B cell (primary cell): ENCODE measurements around the gene ALPL. TPM values are rescaled to one million over a fixed set of nuclear protein-coding genes. Genes with fewer than 3 reads are reported as not detected.

ENCODE experiments used
- ATAC-seq: fragments of 200-7000 bp; cut with Tn5 transposase; one replicate; pipeline ENCODE4 v1.10.0; 2021; ENCODE audit warnings: low read depth, mild to moderate bottlenecking, moderate number of reproducible peaks, moderate library complexity
- CTCF ChIA-PET: fragments of 350-600 bp; sonication (Branson Sonifier 250); formaldehyde crosslinking; loops from one replicate; lab custom pipeline; 2021; ENCODE audit warnings: antibody characterized with exemption, inconsistent platforms; lab: Charles Lee
- POLR2A ChIA-PET: fragments of 350-600 bp; sonication (Branson Sonifier 250); formaldehyde crosslinking; loops from one replicate; lab custom pipeline; 2021; ENCODE audit warnings: antibody characterized with exemption; lab: Charles Lee
- DNase-seq: peaks from one replicate; pipeline ENCODE4 v3.0.0; 2013
- H2AFZ ChIP-seq: 2 replicates; pipeline ENCODE4 v1.6.1; 2012; ENCODE audit warnings: mild to moderate bottlenecking, low read depth, low read length; ENCODE audit not compliant: insufficient read depth, poor library complexity, severe bottlenecking
- H3K27ac ChIP-seq, 2 donors: 1 replicate in 1 of 2; 2 replicates in 1 of 2; pipeline ENCODE4 v1.5.1; 2012 to 2013; ENCODE audit warnings: low read length in 2 of 2, mild to moderate bottlenecking in 2 of 2, moderate library complexity in 1 of 2
- H3K27me3 ChIP-seq, 4 experiments: fragments of 200-600 bp in 1 of 4; sonication (generic) in 1 of 4; replicated peaks in 1 of 4; 1 replicate in 2 of 4; 2 replicates in 2 of 4; pipeline versions ENCODE4 v1.6.1 to v1.7.0; 2013 to 2016; ENCODE audit warnings: low read length in 3 of 4, mild to moderate bottlenecking in 2 of 4, mixed read lengths in 1 of 4, moderate library complexity in 1 of 4; ENCODE audit not compliant: insufficient read depth in 4 of 4, control insufficient read depth in 3 of 4; ENCODE audit errors: control extremely low read depth in 1 of 4
- H3K36me3 ChIP-seq, 2 experiments: replicated peaks in 1 of 2; 1 replicate in 1 of 2; 2 replicates in 1 of 2; pipeline versions ENCODE4 v1.6.1 to v1.7.1; 2013; ENCODE audit warnings: low read length in 1 of 2; ENCODE audit not compliant: insufficient read depth in 2 of 2, control insufficient read depth in 1 of 2; ENCODE audit errors: control extremely low read depth in 1 of 2, extremely low read depth in 1 of 2
- H3K4me1 ChIP-seq, 2 donors: fragments of 200-600 bp in 1 of 2; sonication (generic) in 1 of 2; 1 replicate in 1 of 2; 2 replicates in 1 of 2; pipeline versions ENCODE4 v1.5.1 to v1.6.1; 2013 to 2017; ENCODE audit warnings: low read length in 2 of 2; ENCODE audit not compliant: control insufficient read depth in 2 of 2, insufficient read depth in 2 of 2
- H3K4me2 ChIP-seq: replicated peaks from 2 replicates; pipeline ENCODE3; 2012; ENCODE audit warnings: mild to moderate bottlenecking, low read depth, low read length; ENCODE audit not compliant: poor library complexity, severe bottlenecking
- H3K4me3 ChIP-seq, 5 experiments: fragments of 200-600 bp in 1 of 5; sonication (generic) in 1 of 5; 1 replicate in 3 of 5; 2 replicates in 2 of 5; pipeline versions ENCODE4 v1.5.1 to v1.7.0; 2011 to 2016; ENCODE audit warnings: low read length in 4 of 5, mild to moderate bottlenecking in 4 of 5, low read depth in 2 of 5, control low read depth in 1 of 5, moderate library complexity in 1 of 5; ENCODE audit not compliant: insufficient read depth in 1 of 5; ENCODE audit errors: control extremely low read depth in 1 of 5, extremely low read depth in 1 of 5
- H3K79me2 ChIP-seq: fragments of 200-600 bp; sonication (generic); one replicate; pipeline ENCODE4 v1.6.0; 2016; ENCODE audit warnings: low read length; ENCODE audit not compliant: control insufficient read depth, insufficient read depth
- H3K9ac ChIP-seq: fragments of 200-600 bp; sonication (generic); 2 replicates; pipeline ENCODE4 v1.6.1; 2017; ENCODE audit warnings: mild to moderate bottlenecking, low read length, moderate library complexity
- H3K9me3 ChIP-seq, 3 donors: one replicate each; pipeline versions ENCODE4 v1.6.1 to v1.7.1; 2013; ENCODE audit warnings: low read length in 2 of 3; ENCODE audit not compliant: control insufficient read depth in 2 of 3, insufficient read depth in 1 of 3; ENCODE audit errors: control extremely low read depth in 1 of 3
- H4K20me1 ChIP-seq: 2 replicates; pipeline ENCODE4 v1.6.0; 2012; ENCODE audit warnings: mild to moderate bottlenecking, low read length; ENCODE audit not compliant: insufficient read depth, control insufficient read depth, poor library complexity, severe bottlenecking
- H3K27ac Mint-ChIP-seq: one replicate; pipeline ENCODE4 v1.8.0; 2021; ENCODE audit warnings: mixed read lengths
- H3K27me3 Mint-ChIP-seq: one replicate; pipeline ENCODE4 v1.8.0; 2021; ENCODE audit warnings: mixed read lengths
- H3K4me1 Mint-ChIP-seq: one replicate; pipeline ENCODE4 v1.8.0; 2021; ENCODE audit warnings: mixed read lengths
- H3K4me3 Mint-ChIP-seq: one replicate; pipeline ENCODE4 v1.8.0; 2021; ENCODE audit warnings: mixed read lengths
- H3K9me3 Mint-ChIP-seq: one replicate; pipeline ENCODE4 v1.8.0; 2022; ENCODE audit warnings: mixed read lengths; ENCODE audit not compliant: insufficient read depth
- CTCF ChIP-seq: fragments of 200-600 bp; IDR thresholded peaks from one replicate; pipeline ENCODE4 v1.8.0; 2022; ENCODE audit warnings: antibody characterized with exemption, mild to moderate bottlenecking
- EZH2 ChIP-seq: IDR thresholded peaks from 2 replicates; pipeline ENCODE4 v1.6.1; 2012; ENCODE audit warnings: borderline replicate concordance, low read depth, mild to moderate bottlenecking, moderate library complexity, low read length; ENCODE audit not compliant: insufficient read depth, poor library complexity, severe bottlenecking
- WGBS: methylation state at CpG from one replicate; pipeline ENCODE4 v1.1.5; 2013; ENCODE audit warnings: missing lambda C conversion rate; ENCODE audit not compliant: insufficient coverage; 5-methylcytosine and 5-hydroxymethylcytosine counted together
- intact Hi-C: fragments of 100-400 bp; cut with micrococcal nuclease; formaldehyde crosslinking; loops from one replicate; pipeline ENCODE4 v1.10.0; 2022
- polyA plus RNA-seq: library from polyadenylated mRNA; depleted of rRNA; stranded (reverse); fragments of >200 nt; gene quantifications from 2 replicates; pipeline ENCODE4 v1.2.3, GENCODE V29; 2012
- total RNA-seq, 2 donors: library from RNA; stranded (reverse); fragments of 120-200 nt in 1 of 2; gene quantifications; 1 replicate in 1 of 2; 2 replicates in 1 of 2; pipeline versions ENCODE4 v1.2.3 to v1.2.4, GENCODE V29; 2013 to 2022

The ALPL gene
- total and polyA plus RNA-seq, 2 donors (not counting 1 experiment from before 2014, with no cell fraction given), result 1.6 to 12.2 TPM

DNA sequence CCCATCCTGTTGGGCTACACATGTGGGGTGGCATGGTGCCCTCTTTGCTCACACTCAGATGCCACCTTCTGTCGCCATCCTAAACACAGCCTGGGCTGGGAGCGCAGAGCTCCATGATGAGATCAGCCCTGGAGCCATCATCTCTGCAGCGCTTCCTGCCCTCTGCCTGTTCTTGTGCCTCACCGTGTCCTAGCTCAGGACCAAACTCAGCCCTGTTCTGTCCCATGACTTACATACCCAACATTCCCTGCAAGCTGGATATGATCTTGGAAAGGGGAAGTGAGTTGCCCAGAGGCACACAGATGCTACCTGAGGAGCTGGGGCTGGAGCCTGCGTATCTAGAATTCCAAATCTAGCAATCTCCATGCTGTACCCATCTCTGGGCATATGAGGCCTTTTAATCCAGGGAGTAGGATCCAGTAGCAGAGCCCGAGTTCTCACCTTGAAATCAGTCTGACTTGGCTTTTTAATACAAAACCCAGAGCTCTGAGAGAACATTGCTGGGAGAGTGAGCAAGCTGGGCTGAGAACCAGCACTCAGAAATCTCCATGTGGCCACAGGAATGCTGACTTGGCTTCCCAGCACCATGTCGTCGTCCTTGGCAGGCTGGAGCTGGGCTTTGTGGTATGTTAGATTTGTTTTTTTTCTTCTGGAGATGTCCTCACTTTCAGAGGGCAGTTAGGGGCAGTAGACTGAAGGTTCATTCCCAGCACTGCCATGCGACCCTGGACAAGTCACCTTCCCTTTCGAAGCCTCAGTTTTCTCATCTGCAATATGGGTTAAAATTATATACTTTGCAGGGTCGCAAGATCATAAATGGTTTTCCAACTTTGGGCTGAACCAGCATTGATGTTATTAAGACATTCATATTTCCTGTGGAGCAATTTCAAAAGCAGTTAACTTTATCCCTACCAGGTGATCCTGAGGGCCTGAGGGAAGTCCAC is 2.6 kb downstream of the ALPL start:
- DNase-seq (no peak), ATAC-seq (no peak)
- Histone ChIP-seq H3K9ac (no peak overlapping the region), H3K4me3 (no peak overlapping the region), H3K27me3 (peaks cover 0 to 33% (median 9%) of the 10 kb centered on the region in 4 experiments), H3K36me3 (no peaks in the 10 kb centered on the region), H3K4me1 (peaks cover 46 to 63% of the 10 kb centered on the region in 2 donors), H2AFZ (no peak overlapping the region), H4K20me1 (no peaks in the 10 kb centered on the region), H3K4me2 (no peak overlapping the region), H3K79me2 (no peaks in the 10 kb centered on the region), H3K27ac (no peak overlapping the region), H3K9me3 (peaks cover 0 to 19% (median 0%) of the 10 kb centered on the region in 3 donors)
- ChIA-PET POLR2A (no interaction called here), CTCF (interaction anchor here (12.1 kb wide), 1 partner anchor 22 kb away, joined by 186 read pairs; no protein-coding TSS in a partner anchor)
- Mint-ChIP-seq H3K4me1 (peaks cover 42% of the 10 kb centered on the region), H3K27ac (no peak overlapping the region), H3K27me3 (peaks cover 16% of the 10 kb centered on the region), H3K4me3 (peak overlapping the region; percentile 37), H3K9me3 (no peaks in the 10 kb centered on the region)
- TF ChIP-seq EZH2, result no peak
- no peak for TF ChIP-seq CTCF
- 90% methylated on average over 6 of the region's 11 CpGs for WGBS
- intact Hi-C loops, result loop anchor here (10.0 kb wide), 1 partner anchor 513 kb away; no protein-coding TSS in a partner anchor

GRCh38 chr1:21514245-21514644 is 5.0 kb downstream of the ALPL start:
- DNase-seq, result peak; percentile 59
- H3K9me3 Mint-ChIP-seq, result no peaks in the 10 kb centered on the region
- ATAC-seq, result peak; percentile 10
- Histone ChIP-seq H3K4me1 (peaks cover 60 to 78% of the 10 kb centered on the region in 2 donors), H3K27ac (no peak overlapping the region), H2AFZ (no peak overlapping the region), H3K4me2 (peak overlapping the region; percentile 46), H4K20me1 (no peaks in the 10 kb centered on the region), H3K9ac (no peak overlapping the region), H3K79me2 (no peaks in the 10 kb centered on the region), H3K27me3 (peaks cover 0 to 12% (median 3%) of the 10 kb centered on the region in 4 experiments), H3K9me3 (peaks cover 0 to 15% (median 0%) of the 10 kb centered on the region in 3 donors), H3K36me3 (no peaks in the 10 kb centered on the region), H3K4me3 (peak overlapping the region in 1 of 5 experiments; percentile 24)
- peak overlapping the region; percentile 77 for H3K27ac Mint-ChIP-seq
- peak overlapping the region; percentile 55 for H3K4me3 Mint-ChIP-seq
- TF ChIP-seq CTCF, result no peak
- no peak for TF ChIP-seq EZH2
- H3K4me1 Mint-ChIP-seq, result peaks cover 60% of the 10 kb centered on the region
- H3K27me3 Mint-ChIP-seq, result peaks cover 8% of the 10 kb centered on the region
- ChIA-PET POLR2A (no interaction called here), CTCF (interaction anchor here (0.7 to 12.1 kb wide), 5 partner anchors 9 to 21 kb away, joined by 3 to 186 read pairs (median 4); no protein-coding TSS in a partner anchor)
- 18% methylated on average over 4 of the region's 5 CpGs for WGBS
- intact Hi-C loops, result loop anchor here (10.0 kb wide), 1 partner anchor 511 kb away; no protein-coding TSS in a partner anchor
